Fibroblast of lung (primary cell): Measurements from ENCODE around the gene MYNN. TPM values are rescaled to one million over a fixed set of nuclear protein-coding genes. Genes with fewer than 3 reads are reported as not detected.

Source experiments
- DNase-seq, 2 donors: peaks; one replicate each; pipeline versions ENCODE4 v3.0.0 to v3.0.0-alpha.2; 2010; ENCODE audit warnings: low read depth in 2 of 2
- H2AFZ ChIP-seq: 2 replicates; pipeline ENCODE4 v1.5.1; 2012; ENCODE audit warnings: low read length, control low read depth, inconsistent platforms
- H3K27ac ChIP-seq: 2 replicates; pipeline ENCODE4 v1.5.1; 2011; ENCODE audit warnings: low read length, control low read depth; ENCODE audit not compliant: insufficient read depth
- H3K27me3 ChIP-seq: 2 replicates; pipeline ENCODE4 v1.5.1; 2011; ENCODE audit warnings: mild to moderate bottlenecking, low read length; ENCODE audit not compliant: control insufficient read depth, insufficient read depth
- H3K36me3 ChIP-seq: 2 replicates; pipeline ENCODE4 v1.5.1; 2011; ENCODE audit warnings: low read length; ENCODE audit not compliant: control insufficient read depth, insufficient read depth
- H3K4me1 ChIP-seq: 2 replicates; pipeline ENCODE4 v1.5.1; 2011; ENCODE audit warnings: low read length; ENCODE audit not compliant: control insufficient read depth, insufficient read depth; ENCODE audit errors: extremely low read depth
- H3K4me2 ChIP-seq: 2 replicates; pipeline ENCODE4 v1.5.1; 2011; ENCODE audit warnings: low read length, control low read depth; ENCODE audit not compliant: insufficient read depth; ENCODE audit errors: extremely low read depth
- H3K4me3 ChIP-seq, 4 experiments: fragments of 200-600 bp in 1 of 4; sonication (generic) in 1 of 4; replicated peaks in 1 of 4; 2 replicates each; pipeline ENCODE4 v1.5.1; 2011 to 2016; ENCODE audit warnings: low read length in 4 of 4, low read depth in 3 of 4, mild to moderate bottlenecking in 3 of 4, control low read depth in 2 of 4, inconsistent platforms in 1 of 4, mixed read lengths in 1 of 4; ENCODE audit not compliant: insufficient read depth in 1 of 4; ENCODE audit errors: control extremely low read depth in 1 of 4
- H3K79me2 ChIP-seq: 2 replicates; pipeline ENCODE4 v1.5.1; 2012; ENCODE audit warnings: mild to moderate bottlenecking, low read length, inconsistent platforms; ENCODE audit not compliant: control insufficient read depth, insufficient read depth
- H3K9ac ChIP-seq: 2 replicates; pipeline ENCODE4 v1.5.1; 2011; ENCODE audit warnings: mild to moderate bottlenecking, low read length, control low read depth; ENCODE audit not compliant: insufficient read depth
- H3K9me3 ChIP-seq: 2 replicates; pipeline ENCODE4 v1.5.1; 2012; ENCODE audit warnings: low read depth, low read length; ENCODE audit not compliant: control insufficient read depth, insufficient read depth
- H4K20me1 ChIP-seq: 2 replicates; pipeline ENCODE4 v1.5.1; 2011; ENCODE audit warnings: low read length; ENCODE audit not compliant: control insufficient read depth, insufficient read depth; ENCODE audit errors: extremely low read depth
- EZH2 ChIP-seq: IDR thresholded peaks from 2 replicates; pipeline ENCODE4 v1.5.1; 2012; ENCODE audit warnings: low read length, control low read depth, mild to moderate bottlenecking; ENCODE audit errors: missing control alignments
- polyA plus RNA-seq, 2 donors: library from polyadenylated mRNA; depleted of rRNA in 1 of 2; stranded (reverse) in 1 of 2; unstranded in 1 of 2; fragments of >200 nt; gene quantifications; 2 replicates each; pipeline ENCODE4 v1.2.1, GENCODE V29; 2011 to 2012; ENCODE audit warnings: missing spikeins in 1 of 2
- total RNA-seq: library from RNA; depleted of rRNA; stranded (reverse); fragments of >200 nt; gene quantifications from 2 replicates; pipeline ENCODE4 v1.2.1, GENCODE V29; 2014
- TF ChIP-seq, protein P1 (sequence below), 2 donors: IDR thresholded peaks in 1 of 2; conservative IDR thresholded peaks in 1 of 2; 1 replicate in 1 of 2; 2 replicates in 1 of 2; pipeline ENCODE4 v1.5.1; 2011 to 2012; ENCODE audit warnings: low read length in 2 of 2, control low read depth in 1 of 2, inconsistent platforms in 1 of 2, low read depth in 1 of 2, mild to moderate bottlenecking in 1 of 2

Gene MYNN
- total and polyA plus RNA-seq, 2 donors (not counting 1 experiment from before 2014, with no cell fraction given): 20.0 to 32.7 TPM

GRCh38 chr3:169792359-169792758 lies 19.2 kb downstream of the MYNN start:
- Histone ChIP-seq H3K9ac (no peak overlapping the region), H4K20me1 (no peaks in the 10 kb centered on the region), H2AFZ (no peak overlapping the region), H3K36me3 (no peaks in the 10 kb centered on the region), H3K4me2 (no peak overlapping the region), H3K4me1 (no peaks in the 10 kb centered on the region), H3K27me3 (no peaks in the 10 kb centered on the region), H3K9me3 (no peaks in the 10 kb centered on the region), H3K27ac (no peak overlapping the region), H3K4me3 (no peak overlapping the region), H3K79me2 (no peaks in the 10 kb centered on the region)
- TF ChIP-seq EZH2: no peak
- TF ChIP-seq, protein P1, sequence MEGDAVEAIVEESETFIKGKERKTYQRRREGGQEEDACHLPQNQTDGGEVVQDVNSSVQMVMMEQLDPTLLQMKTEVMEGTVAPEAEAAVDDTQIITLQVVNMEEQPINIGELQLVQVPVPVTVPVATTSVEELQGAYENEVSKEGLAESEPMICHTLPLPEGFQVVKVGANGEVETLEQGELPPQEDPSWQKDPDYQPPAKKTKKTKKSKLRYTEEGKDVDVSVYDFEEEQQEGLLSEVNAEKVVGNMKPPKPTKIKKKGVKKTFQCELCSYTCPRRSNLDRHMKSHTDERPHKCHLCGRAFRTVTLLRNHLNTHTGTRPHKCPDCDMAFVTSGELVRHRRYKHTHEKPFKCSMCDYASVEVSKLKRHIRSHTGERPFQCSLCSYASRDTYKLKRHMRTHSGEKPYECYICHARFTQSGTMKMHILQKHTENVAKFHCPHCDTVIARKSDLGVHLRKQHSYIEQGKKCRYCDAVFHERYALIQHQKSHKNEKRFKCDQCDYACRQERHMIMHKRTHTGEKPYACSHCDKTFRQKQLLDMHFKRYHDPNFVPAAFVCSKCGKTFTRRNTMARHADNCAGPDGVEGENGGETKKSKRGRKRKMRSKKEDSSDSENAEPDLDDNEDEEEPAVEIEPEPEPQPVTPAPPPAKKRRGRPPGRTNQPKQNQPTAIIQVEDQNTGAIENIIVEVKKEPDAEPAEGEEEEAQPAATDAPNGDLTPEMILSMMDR (conservative IDR thresholded peaks at IDR 0.05 in 1 of 2, IDR thresholded peaks at IDR 0.05 in 1 of 2; ENCODE audit: low read depth in 1 of 2, low read length in 2 of 2): no peak
- DNase-seq: no peak

DNA sequence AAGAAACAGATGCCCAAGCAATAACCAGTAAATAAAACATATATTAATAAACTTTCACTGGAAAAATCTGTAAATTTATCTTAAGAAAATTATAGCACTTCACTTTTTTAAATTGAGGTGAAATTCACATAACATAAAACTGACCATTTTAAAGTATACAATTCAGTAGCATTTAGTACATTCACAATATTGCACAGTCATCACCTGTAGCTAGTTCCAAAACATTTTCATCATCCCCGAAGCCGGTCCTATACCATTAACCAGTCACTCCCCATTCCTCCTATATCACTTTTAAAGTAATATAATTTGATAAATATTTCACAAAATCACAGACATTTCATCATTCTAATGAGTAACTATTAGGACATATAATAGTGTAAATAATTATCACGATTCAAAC lies 31.5 kb downstream of the MYNN start:
- H3K4me3 ChIP-seq: no peak overlapping the region
- H3K27me3 ChIP-seq: no peaks in the 10 kb centered on the region
- H3K79me2 ChIP-seq: no peaks in the 10 kb centered on the region
- H2AFZ ChIP-seq: no peak overlapping the region
- H3K4me2 ChIP-seq: no peak overlapping the region
- H3K36me3 ChIP-seq: no peaks in the 10 kb centered on the region
- TF ChIP-seq, protein P1 (conservative IDR thresholded peaks at IDR 0.05 in 1 of 2, IDR thresholded peaks at IDR 0.05 in 1 of 2; ENCODE audit: low read depth in 1 of 2, low read length in 2 of 2): no peak
- no peak for TF ChIP-seq EZH2
- H3K4me1 ChIP-seq: no peaks in the 10 kb centered on the region
- no peak overlapping the region for H3K9ac ChIP-seq
- H4K20me1 ChIP-seq: no peaks in the 10 kb centered on the region
- H3K9me3 ChIP-seq: no peaks in the 10 kb centered on the region
- no peak overlapping the region for H3K27ac ChIP-seq
- DNase-seq: no peak

- Histone ChIP-seq H3K79me2 (no peaks in the 10 kb centered on the region), H3K4me3 (no peak overlapping the region)
These were observed 36.1 kb downstream of the MYNN start for GRCh38 chr3:169809230-169809795.

More at GRCh38 chr3:169809230-169809795, 36.1 kb downstream of the MYNN start:
- Histone ChIP-seq H3K4me1 (peaks cover 5% of the 10 kb centered on the region), H3K9ac (no peak overlapping the region), H3K36me3 (no peaks in the 10 kb centered on the region), H4K20me1 (no peaks in the 10 kb centered on the region), H3K27ac (no peak overlapping the region), H3K27me3 (no peaks in the 10 kb centered on the region), H3K4me2 (no peak overlapping the region), H3K9me3 (no peaks in the 10 kb centered on the region), H2AFZ (no peak overlapping the region)
- TF ChIP-seq, protein P1 (conservative IDR thresholded peaks at IDR 0.05 in 1 of 2, IDR thresholded peaks at IDR 0.05 in 1 of 2; ENCODE audit: low read depth in 1 of 2, low read length in 2 of 2): no peak
- no peak for TF ChIP-seq EZH2
- no peak for DNase-seq
